ENCODE data around the gene COA5.

GRCh38 chr2:98615481-98615880 lies 7.2 kb upstream of the COA5 start:
- TF ChIP-seq POLR2A (IDR thresholded peaks at IDR 0.05; ENCODE audit: low read length), result no peak
- TF ChIP-seq GATA1 (IDR thresholded peaks at IDR 0.05; ENCODE audit: low read depth, low read length), result no peak
